GM23338 (cell line): ENCODE results near the gene RPL3. TPM values are rescaled to one million over a fixed set of nuclear protein-coding genes. Genes with fewer than 3 reads are reported as not detected.

Source experiments
- ATAC-seq: fragments of 200-7000 bp; cut with Tn5 transposase; 3 replicates; pipeline ENCODE4 v1.9.1; 2020
- DNase-seq: peaks from one replicate; pipeline ENCODE4 v3.0.0-alpha.2; 2015; ENCODE audit warnings: low spot score
- H2AFZ ChIP-seq: fragments of 200-600 bp; sonication (generic); 2 replicates; pipeline ENCODE4 v1.8.0; 2016; ENCODE audit warnings: antibody characterized with exemption, mild to moderate bottlenecking, moderate library complexity
- H3F3A ChIP-seq: fragments of 200-600 bp; sonication (generic); replicated peaks from 2 replicates; pipeline ENCODE4 v1.8.0; 2017; ENCODE audit warnings: antibody characterized with exemption, mixed run types, low read depth
- H3K27ac ChIP-seq: fragments of 200-600 bp; sonication (generic); 2 replicates; pipeline ENCODE4 v1.6.1; 2016; ENCODE audit warnings: low read depth
- H3K27me3 ChIP-seq: fragments of 200-600 bp; sonication (generic); 2 replicates; pipeline ENCODE4 v1.8.0; 2016; ENCODE audit warnings: mild to moderate bottlenecking, mixed run types, moderate library complexity; ENCODE audit not compliant: insufficient read depth
- H3K36me3 ChIP-seq: fragments of 200-600 bp; sonication (generic); 2 replicates; pipeline ENCODE4 v1.8.0; 2016; ENCODE audit warnings: mild to moderate bottlenecking; ENCODE audit not compliant: insufficient read depth
- H3K4me1 ChIP-seq: fragments of 200-600 bp; sonication (generic); 2 replicates; pipeline ENCODE4 v1.8.0; 2016; ENCODE audit warnings: mild to moderate bottlenecking, moderate library complexity; ENCODE audit not compliant: insufficient read depth
- H3K4me2 ChIP-seq: fragments of 200-600 bp; sonication (generic); 2 replicates; pipeline ENCODE4 v1.7.1; 2017; ENCODE audit warnings: mixed run types
- H3K4me3 ChIP-seq: fragments of 200-600 bp; sonication (generic); 2 replicates; pipeline ENCODE4 v1.6.1; 2016; ENCODE audit warnings: mixed run types
- H3K79me2 ChIP-seq: fragments of 200-600 bp; sonication (generic); replicated peaks from 2 replicates; pipeline ENCODE4 v1.8.0; 2017; ENCODE audit warnings: mild to moderate bottlenecking; ENCODE audit not compliant: insufficient read depth
- H3K9me2 ChIP-seq: fragments of 200-600 bp; sonication (generic); 2 replicates; pipeline ENCODE4 v1.8.0; 2017; ENCODE audit not compliant: insufficient read depth
- H4K20me1 ChIP-seq: fragments of 200-600 bp; sonication (generic); replicated peaks from 2 replicates; pipeline ENCODE4 v1.8.0; 2017; ENCODE audit warnings: mild to moderate bottlenecking; ENCODE audit not compliant: insufficient read depth
- H3K27ac Mint-ChIP-seq: 2 replicates; pipeline ENCODE4 v1.8.0; 2020; ENCODE audit warnings: inconsistent platforms, mild to moderate bottlenecking, moderate library complexity, mixed read lengths
- H3K27me3 Mint-ChIP-seq: 3 replicates; pipeline ENCODE4 v1.8.0; 2022; ENCODE audit warnings: low read depth, mild to moderate bottlenecking, moderate library complexity, mixed read lengths, inconsistent platforms; ENCODE audit not compliant: insufficient read depth, poor library complexity
- H3K36me3 Mint-ChIP-seq: 3 replicates; pipeline ENCODE4 v1.8.0; 2021; ENCODE audit warnings: low read depth, mild to moderate bottlenecking, inconsistent platforms, moderate library complexity, mixed read lengths
- H3K4me1 Mint-ChIP-seq: 3 replicates; pipeline ENCODE4 v1.8.0; 2020; ENCODE audit warnings: mild to moderate bottlenecking, inconsistent platforms, mixed read lengths
- H3K4me3 Mint-ChIP-seq: 3 replicates; pipeline ENCODE4 v1.8.0; 2021; ENCODE audit warnings: moderate library complexity, mild to moderate bottlenecking, inconsistent platforms, mixed read lengths
- H3K9me3 Mint-ChIP-seq: 3 replicates; pipeline ENCODE4 v1.8.0; 2020; ENCODE audit warnings: moderate library complexity, mild to moderate bottlenecking, inconsistent platforms, mixed read lengths
- CREB1 ChIP-seq: fragments of 250-450 bp; sonication (Bioruptor Pico); IDR thresholded peaks from 2 replicates; pipeline ENCODE4 v1.5.0; 2020; ENCODE audit warnings: low read depth, mild to moderate bottlenecking, moderate library complexity
- EZH2phosphoT487 ChIP-seq: fragments of 200-600 bp; sonication (generic); IDR thresholded peaks from one replicate; pipeline ENCODE4 v1.8.1; 2018; ENCODE audit warnings: antibody characterized with exemption; ENCODE audit not compliant: unreplicated experiment
- POLR2AphosphoS5 ChIP-seq: IDR thresholded peaks from 2 replicates; pipeline ENCODE4 v1.6.1; 2016; ENCODE audit warnings: antibody characterized with exemption, low read depth
- REST ChIP-seq: IDR thresholded peaks from one replicate; pipeline ENCODE4 v1.6.1; 2018; ENCODE audit warnings: antibody characterized with exemption; ENCODE audit not compliant: unreplicated experiment
- ZNF462 ChIP-seq: fragments of 250-450 bp; sonication (Bioruptor Pico); IDR thresholded peaks from 2 replicates; pipeline ENCODE4 v1.5.0; 2020; ENCODE audit warnings: mild to moderate bottlenecking, moderate library complexity
- polyA plus RNA-seq: library from polyadenylated mRNA; unstranded; fragments of >200 nt; fragmentation: Nextera tagmentation; extraction: Ambion mirVana; gene quantifications from 2 replicates; pipeline ENCODE4 v1.2.1, GENCODE V29; 2016
- total RNA-seq: library from RNA; depleted of rRNA; stranded (reverse); fragments of >200 nt; shearing (Covaris generic); gene quantifications from 2 replicates; pipeline ENCODE4 v1.2.3, GENCODE V29; 2014

Gene RPL3
- total and polyA plus RNA-seq, 2 experiments from 2014 or later: 1,983 to 3,244 TPM

DNA sequence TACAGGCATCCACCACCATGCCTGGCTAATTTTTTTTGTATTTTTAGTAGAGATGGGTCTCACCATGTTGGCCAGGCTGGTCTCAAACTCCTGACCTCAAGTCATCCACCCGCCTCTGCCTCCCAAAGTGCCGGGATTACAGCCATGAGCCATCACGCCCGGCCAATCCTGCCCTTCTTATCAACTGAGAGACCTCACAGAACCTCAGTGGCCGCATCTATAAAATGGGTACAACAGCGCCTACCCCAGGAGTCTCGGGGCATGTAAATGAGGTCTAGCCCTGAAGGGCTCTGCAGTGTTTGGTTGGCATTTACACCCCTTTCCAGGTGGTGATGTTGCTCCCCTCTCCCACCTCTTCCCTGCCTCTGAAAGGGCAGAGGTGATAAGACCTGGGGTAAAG lies 42.1 kb upstream of the RPL3 start:
- Histone ChIP-seq H3F3A (no peaks in the 10 kb centered on the region), H3K36me3 (no peaks in the 10 kb centered on the region), H3K4me1 (peaks cover 31% of the 10 kb centered on the region), H3K27me3 (no peaks in the 10 kb centered on the region), H3K27ac (no peak overlapping the region), H2AFZ (no peak overlapping the region), H3K4me3 (no peak overlapping the region), H3K79me2 (peaks cover 4% of the 10 kb centered on the region; the same call in 1 of the 2 replicates), H3K4me2 (no peak overlapping the region), H3K9me2 (no peaks in the 10 kb centered on the region), H4K20me1 (no peaks in the 10 kb centered on the region; the same call in 1 of the 2 replicates)
- H3K36me3 Mint-ChIP-seq: peaks cover 16% of the 10 kb centered on the region; the same call in 2 of the 3 replicates
- peaks cover 26% of the 10 kb centered on the region for H3K27me3 Mint-ChIP-seq
- peaks cover 48% of the 10 kb centered on the region for H3K4me1 Mint-ChIP-seq
- DNase-seq (no peak), ATAC-seq (no peak)
- H3K27ac Mint-ChIP-seq: no peak overlapping the region
- TF ChIP-seq REST (no peak), POLR2AphosphoS5 (no peak), EZH2phosphoT487 (no peak), ZNF462 (CRISPR knock-in tag) (no peak), CREB1 (no peak)
- no peaks in the 10 kb centered on the region; the same call in 2 of the 3 replicates for H3K9me3 Mint-ChIP-seq
- H3K4me3 Mint-ChIP-seq: no peak overlapping the region
